ENCODE measurements around the gene MESD. TPM values are rescaled to one million over a fixed set of nuclear protein-coding genes. Genes with fewer than 3 reads are reported as not detected.

Gene MESD
- total and polyA plus RNA-seq, 9 of the 15 experiments (the other 6 are each of a cell fraction or from before 2014, with no cell fraction given) = 11.3 to 39.7 (median 22.8) TPM

Small RNA genes lying within 50 kb of the gene (microRNA-seq; reads per million reads assigned to microRNA genes)
- gene MIR4514 (ENCODE audit: borderline microRNAs expressed) = not detected

Small RNA genes lying within 50 kb of the gene (small RNA-seq; reads per million reads assigned to genes)
- gene MIR4514 = not detected

Other genes with a start within 250 kb of the MESD start
- not detected in 2 replicates for gene CEMIP, start 210.4 kb downstream of the MESD start, total RNA-seq (2014; rRNA removed)
- gene CEMIP, start 210.4 kb downstream of the MESD start, total RNA-seq (2014; rRNA removed; fragmentation: Illumina TruSeq; extraction: Trizol) = not detected in 2 replicates
- gene CEMIP, start 210.4 kb downstream of the MESD start, total RNA-seq (2015; rRNA removed; fragmentation: Illumina TruSeq; extraction: Trizol) = not detected in 2 replicates
- gene CEMIP, start 210.4 kb downstream of the MESD start, total RNA-seq (2021) = 0.33 and 0.36 TPM in 2 replicates
- not detected in 2 replicates for gene CEMIP, start 210.4 kb downstream of the MESD start, polyA plus RNA-seq (2011; rRNA removed)
- gene CEMIP, start 210.4 kb downstream of the MESD start, polyA plus RNA-seq (2014; fragmentation: Illumina TruSeq; extraction: Trizol) = not detected in 2 replicates
- not detected for gene CEMIP, start 210.4 kb downstream of the MESD start, polyA plus RNA-seq (2014; fragmentation: Nextera tagmentation; extraction: Ambion mirVana)
- gene CEMIP, start 210.4 kb downstream of the MESD start, polyA plus RNA-seq (2014; rRNA removed) = not detected in 2 replicates
- 23.4 and 25.4 TPM in 2 replicates for gene TLNRD1, start 11.1 kb upstream of the MESD start, total RNA-seq (2014; rRNA removed)
- 4.3 and 4.8 TPM in 2 replicates for gene TLNRD1, start 11.1 kb upstream of the MESD start, total RNA-seq (2014; rRNA removed; fragmentation: Illumina TruSeq; extraction: Trizol)
- 5.5 and 5.7 TPM in 2 replicates for gene TLNRD1, start 11.1 kb upstream of the MESD start, total RNA-seq (2015; rRNA removed; fragmentation: Illumina TruSeq; extraction: Trizol)
- 26.7 and 33.1 TPM in 2 replicates for gene TLNRD1, start 11.1 kb upstream of the MESD start, total RNA-seq (2021)
- gene TLNRD1, start 11.1 kb upstream of the MESD start, polyA plus RNA-seq (2011; rRNA removed) = 4.5 and 9.5 TPM in 2 replicates
- 4.2 and 4.7 TPM in 2 replicates for gene TLNRD1, start 11.1 kb upstream of the MESD start, polyA plus RNA-seq (2014; fragmentation: Illumina TruSeq; extraction: Trizol)
- gene TLNRD1, start 11.1 kb upstream of the MESD start, polyA plus RNA-seq (2014; fragmentation: Nextera tagmentation; extraction: Ambion mirVana) = 1 to 10 TPM; 1.1 to 1.9 TPM
- 16.2 and 21.5 TPM in 2 replicates for gene TLNRD1, start 11.1 kb upstream of the MESD start, polyA plus RNA-seq (2014; rRNA removed)
- gene CFAP161, start 144.5 kb upstream of the MESD start, total RNA-seq (2014; rRNA removed) = 32.1 and 52.2 TPM in 2 replicates
- 51.7 and 69.6 TPM in 2 replicates for gene CFAP161, start 144.5 kb upstream of the MESD start, total RNA-seq (2014; rRNA removed; fragmentation: Illumina TruSeq; extraction: Trizol)
- gene CFAP161, start 144.5 kb upstream of the MESD start, total RNA-seq (2015; rRNA removed; fragmentation: Illumina TruSeq; extraction: Trizol) = 25.8 and 26.5 TPM in 2 replicates
- gene CFAP161, start 144.5 kb upstream of the MESD start, total RNA-seq (2021) = 36.3 and 36.5 TPM in 2 replicates
- 11.4 and 75.6 TPM in 2 replicates for gene CFAP161, start 144.5 kb upstream of the MESD start, polyA plus RNA-seq (2011; rRNA removed)
- 76.3 and 78.7 TPM in 2 replicates for gene CFAP161, start 144.5 kb upstream of the MESD start, polyA plus RNA-seq (2014; fragmentation: Illumina TruSeq; extraction: Trizol)
- gene CFAP161, start 144.5 kb upstream of the MESD start, polyA plus RNA-seq (2014; fragmentation: Nextera tagmentation; extraction: Ambion mirVana) = 10 to 100 TPM; 78.3 to 83.3 TPM
- 62.1 and 79.4 TPM in 2 replicates for gene CFAP161, start 144.5 kb upstream of the MESD start, polyA plus RNA-seq (2014; rRNA removed)
- gene IL16, start 207.1 kb upstream of the MESD start, total RNA-seq (2014; rRNA removed) = 5.6 and 5.9 TPM in 2 replicates
- gene IL16, start 207.1 kb upstream of the MESD start, total RNA-seq (2014; rRNA removed; fragmentation: Illumina TruSeq; extraction: Trizol) = 8.7 and 10.6 TPM in 2 replicates
- 7.6 and 8.1 TPM in 2 replicates for gene IL16, start 207.1 kb upstream of the MESD start, total RNA-seq (2015; rRNA removed; fragmentation: Illumina TruSeq; extraction: Trizol)
- 16.0 and 16.8 TPM in 2 replicates for gene IL16, start 207.1 kb upstream of the MESD start, total RNA-seq (2021)
- gene IL16, start 207.1 kb upstream of the MESD start, polyA plus RNA-seq (2011; rRNA removed) = 3.1 and 13.3 TPM in 2 replicates
- gene IL16, start 207.1 kb upstream of the MESD start, polyA plus RNA-seq (2014; fragmentation: Illumina TruSeq; extraction: Trizol) = 15.2 and 17.7 TPM in 2 replicates
- 1 to 10 TPM; 1.4 to 1.9 TPM for gene IL16, start 207.1 kb upstream of the MESD start, polyA plus RNA-seq (2014; fragmentation: Nextera tagmentation; extraction: Ambion mirVana)
- 15.0 and 18.8 TPM in 2 replicates for gene IL16, start 207.1 kb upstream of the MESD start, polyA plus RNA-seq (2014; rRNA removed)